Liver (tissue), 9 donors: ENCODE measurements around the gene TRAPPC12. TPM values are rescaled to one million over a fixed set of nuclear protein-coding genes. Genes with fewer than 3 reads are reported as not detected.

Source experiments
- DNase-seq: peaks from one replicate; pipeline ENCODE4 v3.0.0-alpha.2; 2017; ENCODE audit warnings: low spot score
- H3K27ac ChIP-seq, 2 donors: one replicate each; pipeline ENCODE4 v1.7.0; 2013; ENCODE audit warnings: inconsistent platforms in 2 of 2, low read length in 2 of 2, control low read depth in 1 of 2, low read depth in 1 of 2, mild to moderate bottlenecking in 1 of 2
- H3K27me3 ChIP-seq, 4 donors: one replicate each; pipeline versions ENCODE4 v1.6.1 to v1.7.0; 2013; ENCODE audit warnings: low read length in 3 of 4, inconsistent platforms in 1 of 4, mild to moderate bottlenecking in 1 of 4, moderate library complexity in 1 of 4; ENCODE audit not compliant: control insufficient read depth in 4 of 4, insufficient read depth in 4 of 4
- H3K36me3 ChIP-seq, 4 donors: one replicate each; pipeline versions ENCODE4 v1.6.1 to v1.7.0; 2013; ENCODE audit warnings: low read length in 3 of 4, mild to moderate bottlenecking in 3 of 4, low read depth in 1 of 4, moderate library complexity in 1 of 4; ENCODE audit not compliant: control insufficient read depth in 4 of 4, insufficient read depth in 3 of 4
- H3K4me1 ChIP-seq, 4 donors: one replicate each; pipeline versions ENCODE4 v1.6.1 to v1.7.0; 2013; ENCODE audit warnings: low read length in 3 of 4, mild to moderate bottlenecking in 3 of 4, moderate library complexity in 1 of 4; ENCODE audit not compliant: control insufficient read depth in 4 of 4, insufficient read depth in 4 of 4
- H3K4me3 ChIP-seq, 3 donors: one replicate each; pipeline versions ENCODE4 v1.6.1 to v1.7.0; 2013; ENCODE audit warnings: low read length in 3 of 3, control low read depth in 1 of 3, low read depth in 1 of 3, mild to moderate bottlenecking in 1 of 3
- H3K9ac ChIP-seq, 2 donors: one replicate each; pipeline ENCODE4 v1.7.0; 2013; ENCODE audit warnings: low read length in 2 of 2, mild to moderate bottlenecking in 2 of 2, moderate library complexity in 2 of 2, control low read depth in 1 of 2, low read depth in 1 of 2
- H3K9me3 ChIP-seq, 4 donors: one replicate each; pipeline versions ENCODE4 v1.6.1 to v1.7.0; 2013; ENCODE audit warnings: low read length in 3 of 4; ENCODE audit not compliant: control insufficient read depth in 4 of 4
- ATF3 ChIP-seq: IDR thresholded peaks from 2 replicates; pipeline ENCODE4 v1.6.1; 2016; ENCODE audit warnings: antibody characterized with exemption
- CTCF ChIP-seq: fragments of 150-350 bp; IDR thresholded peaks from 2 replicates; pipeline ENCODE4 v1.5.1; 2017; ENCODE audit warnings: improper control_type of control experiment, low read depth, low read length; ENCODE audit not compliant: missing input control
- EGR1 ChIP-seq, 2 donors: IDR thresholded peaks; 2 replicates each; pipeline ENCODE4 v1.6.1; 2016 to 2018; ENCODE audit warnings: antibody characterized with exemption in 2 of 2, low read depth in 2 of 2
- FOXA1 ChIP-seq: IDR thresholded peaks from 2 replicates; pipeline ENCODE4 v1.6.1; 2016; ENCODE audit warnings: antibody characterized with exemption
- FOXA2 ChIP-seq: IDR thresholded peaks from 2 replicates; pipeline ENCODE4 v1.6.1; 2016; ENCODE audit warnings: antibody characterized with exemption
- HNF4A ChIP-seq, 2 donors: conservative IDR thresholded peaks; 2 replicates each; pipeline ENCODE4 v1.6.1; 2016; ENCODE audit warnings: antibody characterized with exemption in 2 of 2, mild to moderate bottlenecking in 2 of 2
- HNF4G ChIP-seq: IDR thresholded peaks from 2 replicates; pipeline ENCODE4 v1.6.1; 2016; ENCODE audit warnings: antibody characterized with exemption
- JUND ChIP-seq, 2 donors: IDR thresholded peaks; 2 replicates each; pipeline ENCODE4 v1.6.1; 2016; ENCODE audit warnings: antibody characterized with exemption in 2 of 2
- RAD21 ChIP-seq, 2 donors: IDR thresholded peaks; 2 replicates each; pipeline ENCODE4 v1.6.1; 2016; ENCODE audit warnings: antibody characterized with exemption in 2 of 2, mild to moderate bottlenecking in 2 of 2
- RXRA ChIP-seq, 2 donors: IDR thresholded peaks; 2 replicates each; pipeline ENCODE4 v1.6.1; 2017 to 2018; ENCODE audit warnings: antibody characterized with exemption in 2 of 2, mild to moderate bottlenecking in 1 of 2
- SP1 ChIP-seq: IDR thresholded peaks from 2 replicates; pipeline ENCODE4 v1.6.1; 2018; ENCODE audit warnings: antibody characterized with exemption, mild to moderate bottlenecking
- YY1 ChIP-seq: IDR thresholded peaks from 2 replicates; pipeline ENCODE4 v1.6.1; 2016; ENCODE audit warnings: antibody characterized with exemption, mild to moderate bottlenecking
- ZBTB33 ChIP-seq: IDR thresholded peaks from 2 replicates; pipeline ENCODE4 v1.6.1; 2016; ENCODE audit warnings: antibody characterized with exemption
- WGBS: extraction: QIAGEN DNeasy Blood & Tissue Kit; methylation state at CpG from one replicate; pipeline ENCODE4 v1.1.7; 2013; 5-methylcytosine and 5-hydroxymethylcytosine counted together
- polyA plus RNA-seq, 2 donors: library from polyadenylated mRNA; stranded (reverse) in 1 of 2; unstranded in 1 of 2; fragments of 200-250 nt in 1 of 2; fragments of >200 nt in 1 of 2; fragmentation: Nextera tagmentation in 1 of 2; extraction: Ambion mirVana in 1 of 2; gene quantifications; one replicate each; pipeline versions ENCODE4 v1.2.1 to v1.2.3, GENCODE V29; 2013 to 2015
- total RNA-seq, 2 donors: library from RNA; depleted of rRNA; stranded (reverse); fragments of >200 nt; gene quantifications; one replicate each; pipeline ENCODE4 v1.2.3, GENCODE V29; 2014
- donor health status: healthy.
- donor health status: healthy.
- donor health status: healthy.
- donor health status: healthy.
- donor health status: healthy.

The TRAPPC12 gene
- total and polyA plus RNA-seq, 4 donors: 30.2 to 60.9 (median 39.7) TPM

GRCh38 chr2:3483227-3483985, 103.9 kb downstream of the TRAPPC12 start:
- Histone ChIP-seq H3K4me3 (no peak overlapping the region), H3K27me3 (no peaks in the 10 kb centered on the region), H3K36me3 (peaks cover 0 to 12% (median under 1%) of the 10 kb centered on the region in 4 donors), H3K9me3 (no peaks in the 10 kb centered on the region), H3K27ac (no peak overlapping the region), H3K9ac (no peak overlapping the region), H3K4me1 (peaks cover 0 to 10% (median 9%) of the 10 kb centered on the region in 4 donors)
- no peak for DNase-seq
- WGBS: 86% methylated on average over 30 of the region's 30 CpGs
- no peak for TF ChIP-seq FOXA2
- TF ChIP-seq YY1: no peak
- peak; percentile 83 for TF ChIP-seq SP1

- Histone ChIP-seq H3K36me3 (peaks cover 0 to 4% (median under 1%) of the 10 kb centered on the region in 4 donors), H3K9ac (no peak overlapping the region), H3K4me3 (no peak overlapping the region), H3K27me3 (no peaks in the 10 kb centered on the region), H3K9me3 (no peaks in the 10 kb centered on the region), H3K27ac (no peak overlapping the region), H3K4me1 (peaks cover 0 to 10% (median 9%) of the 10 kb centered on the region in 4 donors)
- 94% methylated on average over 34 of the region's 34 CpGs for WGBS
- no peak for DNase-seq
- TF ChIP-seq RAD21 (IDR thresholded peaks at IDR 0.05): no peak
- TF ChIP-seq YY1: no peak
- no peak for TF ChIP-seq EGR1 (IDR thresholded peaks at IDR 0.05; ENCODE audit: low read depth in 2 of 2)
- TF ChIP-seq JUND (IDR thresholded peaks at IDR 0.05): no peak
- no peak for TF ChIP-seq ATF3
- TF ChIP-seq HNF4G: no peak
- TF ChIP-seq SP1: no peak
- TF ChIP-seq ZBTB33: no peak
- TF ChIP-seq CTCF: no peak
- no peak for TF ChIP-seq RXRA (IDR thresholded peaks at IDR 0.05)
- TF ChIP-seq FOXA1: no peak
- TF ChIP-seq HNF4A (conservative IDR thresholded peaks at IDR 0.05): no peak
- TF ChIP-seq FOXA2: no peak
These were observed 104.8 kb downstream of the TRAPPC12 start for GRCh38 chr2:3483986-3484960.
